ENCODE measurements around the gene PGLYRP4.

GRCh38 chr1:153313288-153313687 is 35.4 kb downstream of the PGLYRP4 start:
- TF ChIP-seq CTCF (conservative IDR thresholded peaks at IDR 0.05; ENCODE audit: low read depth, low read length) (no peak), FOS (IDR thresholded peaks at IDR 0.05; ENCODE audit: low read depth, low read length) (no peak), RFX5 (IDR thresholded peaks at IDR 0.05; ENCODE audit: low read depth, low read length) (no peak), RAD21 (IDR thresholded peaks at IDR 0.05; ENCODE audit: low read length) (no peak), USF2 (IDR thresholded peaks at IDR 0.05; ENCODE audit: low read depth, low read length) (no peak), CHD1 (IDR thresholded peaks at IDR 0.05; ENCODE audit: low read depth, low read length) (no peak), BHLHE40 (IDR thresholded peaks at IDR 0.05; ENCODE audit: low read depth, low read length) (no peak), POLR2A (IDR thresholded peaks at IDR 0.05; ENCODE audit: low read depth, low read length) (no peak), CEBPB (IDR thresholded peaks at IDR 0.05; ENCODE audit: low read depth, low read length) (no peak), MAZ (IDR thresholded peaks at IDR 0.05; ENCODE audit: borderline replicate concordance, low read depth, low read length) (no peak), ELK1 (IDR thresholded peaks at IDR 0.05; ENCODE audit: borderline replicate concordance, low read depth, low read length) (no peak), MXI1 (IDR thresholded peaks at IDR 0.05; ENCODE audit: borderline replicate concordance, low read depth, low read length) (no peak)
